T-helper 1 cell treated with Interleukin-12 subunit alpha and Interleukin-12 subunit beta and Interleukin-4 antibody, amounts not matched to agents 30 ng/mL and 1 ng/mL, for 36 hours (primary cell): ENCODE results near the gene WBP4. TPM values are rescaled to one million over a fixed set of nuclear protein-coding genes. Genes with fewer than 3 reads are reported as not detected.
"Not testable (repeated sequence)": the region's sequence is repeated elsewhere in the genome, so short reads cannot be mapped to it uniquely, and the experiment has no call there.

Experiments
- intact Hi-C: fragments of 100-400 bp; cut with micrococcal nuclease; formaldehyde crosslinking; loops from one replicate; pipeline ENCODE4 v1.15.1; 2024
- total RNA-seq: library from RNA; stranded (reverse); gene quantifications from 2 replicates; pipeline ENCODE4 v1.2.3, GENCODE V29; 2022

The WBP4 gene
- total RNA-seq, 1 donor from 2014 or later: 10.2 TPM

DNA sequence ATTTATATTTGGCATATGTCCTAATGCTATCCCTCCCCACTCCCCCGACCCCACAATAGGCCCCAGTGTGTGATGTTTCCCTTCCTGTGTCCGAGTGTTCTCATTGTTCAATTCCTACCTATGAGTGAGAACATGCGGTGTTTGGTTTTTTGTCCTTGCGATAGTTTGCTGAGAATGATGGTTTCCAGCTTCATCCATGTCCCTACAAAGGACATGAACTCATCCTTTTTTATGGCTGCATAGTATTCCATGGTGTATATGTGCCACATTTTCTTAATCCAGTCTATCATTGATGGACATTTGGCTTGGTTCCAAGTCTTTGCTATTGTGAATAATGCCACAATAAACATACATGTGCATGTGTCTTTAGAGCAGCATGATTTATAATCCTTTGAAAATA lies 18.9 kb upstream of the WBP4 start:
- intact Hi-C loops: not testable (repeated sequence)

DNA sequence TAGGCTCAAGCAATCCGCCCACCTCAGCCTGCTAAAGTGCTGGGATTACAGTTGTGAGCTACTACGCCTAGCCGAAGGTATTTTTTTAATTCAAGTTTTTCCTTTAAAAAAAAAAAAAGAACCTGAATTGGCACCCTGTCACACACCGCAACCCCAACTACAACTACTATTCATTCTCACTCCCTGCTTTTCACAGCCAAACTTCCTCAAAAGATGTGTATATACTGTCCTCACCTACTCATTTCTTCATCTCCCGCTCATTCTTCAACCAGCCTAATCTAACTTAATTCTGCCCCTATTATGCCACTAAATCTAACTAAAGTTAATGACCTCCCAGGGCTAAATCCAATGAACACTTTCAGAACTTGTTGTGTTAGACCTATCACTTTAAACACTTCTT lies 12.7 kb upstream of the WBP4 start:
- intact Hi-C loops: no loop called here

DNA sequence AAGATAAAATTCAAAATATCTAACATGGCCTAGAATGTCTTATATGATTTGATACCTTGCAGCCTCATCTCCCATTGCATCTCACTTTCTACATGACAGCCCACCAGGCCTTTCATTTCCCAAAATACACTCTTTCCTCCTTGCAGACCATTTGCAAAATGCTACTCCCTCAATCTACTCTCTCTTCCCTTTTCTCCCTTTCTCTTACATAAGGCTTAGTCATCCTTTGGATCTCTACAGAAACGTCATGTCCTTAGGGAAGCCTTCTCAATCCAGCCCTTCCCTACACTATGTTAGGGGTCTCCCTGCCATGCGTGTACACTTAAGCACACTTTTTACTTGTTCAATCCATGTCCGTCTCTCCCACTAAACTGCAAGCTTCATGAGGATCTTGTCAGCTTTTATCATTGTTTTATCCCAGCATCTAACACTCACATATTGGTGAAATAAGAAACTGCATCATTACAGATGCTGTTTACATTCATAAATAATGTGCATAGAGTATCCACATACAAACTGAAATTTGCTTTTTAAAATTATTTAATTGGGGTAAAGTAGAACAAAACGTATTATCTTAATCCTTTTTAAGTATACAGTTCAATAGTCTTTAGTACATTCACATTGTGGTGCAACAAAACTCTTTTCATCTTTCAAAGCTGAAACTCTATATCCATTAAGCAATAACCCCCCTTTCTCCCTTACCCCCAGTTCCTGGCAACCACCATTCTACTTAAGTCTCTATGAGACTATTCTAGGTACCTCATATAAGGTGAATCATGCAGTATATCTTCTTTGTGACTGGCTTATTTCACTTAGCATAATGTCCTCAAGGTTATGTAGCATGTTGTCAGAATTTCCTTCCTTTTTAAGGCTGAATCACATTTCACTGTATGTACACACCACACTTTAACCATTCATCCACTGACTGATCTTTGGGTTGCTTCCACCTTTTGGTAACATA lies 11.5 kb upstream of the WBP4 start:
- intact Hi-C loops: no loop called here

DNA sequence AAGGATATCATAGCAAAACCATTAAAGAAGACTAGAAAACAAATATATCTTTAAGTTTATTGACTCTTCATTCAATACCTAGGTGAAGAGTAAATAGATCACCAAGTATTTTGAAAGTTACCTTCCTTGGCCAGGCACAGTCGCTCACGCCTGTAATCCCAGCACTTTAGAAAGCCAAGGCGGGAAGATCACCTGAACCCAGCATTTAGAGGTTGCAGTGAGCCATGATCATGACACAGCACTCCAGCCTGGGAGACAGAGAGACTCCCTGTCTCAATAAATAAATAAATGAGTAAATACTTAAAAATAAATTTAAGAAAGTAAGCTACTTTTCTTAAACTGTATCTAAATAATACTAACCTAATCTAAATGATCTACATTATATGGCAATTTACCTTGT lies 8.9 kb upstream of the WBP4 start:
- intact Hi-C loops: no loop called here

- intact Hi-C loops: no loop called here
Observed at GRCh38 chr13:41053384-41053826, 7.9 kb upstream of the WBP4 start.

DNA sequence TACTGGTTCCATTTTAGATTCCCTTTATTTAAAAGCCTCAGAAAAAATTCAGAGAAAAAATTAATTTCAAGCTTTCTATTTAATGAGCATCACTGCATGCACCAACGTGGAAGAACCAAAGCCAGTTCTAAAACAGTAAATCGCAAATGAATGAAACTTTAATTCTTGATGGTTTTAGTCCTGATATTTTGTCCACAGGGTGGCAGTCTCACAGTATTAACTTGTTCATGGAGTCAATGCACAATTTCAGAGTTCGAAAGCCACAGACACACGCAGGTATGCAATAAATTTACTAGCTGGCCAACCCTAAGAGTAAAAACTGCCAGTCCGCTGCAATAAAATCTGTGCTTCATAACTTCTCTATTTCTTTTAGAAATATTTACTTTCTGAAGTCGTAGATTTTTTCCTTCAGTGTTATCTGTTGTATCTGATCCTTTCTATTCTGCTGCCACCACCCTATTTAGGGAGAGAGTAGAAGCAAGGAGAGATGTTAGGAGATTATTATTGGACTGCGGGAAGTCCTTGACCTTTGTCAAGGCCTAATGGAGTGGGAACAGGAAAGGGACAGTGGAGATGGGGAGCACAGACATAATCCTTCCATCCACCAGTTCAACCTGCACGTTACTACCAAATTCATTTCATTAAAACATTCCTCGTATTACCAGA lies 7.0 kb upstream of the WBP4 start:
- intact Hi-C loops: loop anchor here (1.0 kb wide), 4 partner anchors 35 to 1056 kb away; partner anchors contain the start of gene ELF1

- intact Hi-C loops: loop anchor here (1.0 to 5.0 kb wide), 5 partner anchors 36 to 1055 kb away; partner anchors contain the start of gene ELF1
Observed at GRCh38 chr13:41054919-41055619, 6.2 kb upstream of the WBP4 start.

DNA sequence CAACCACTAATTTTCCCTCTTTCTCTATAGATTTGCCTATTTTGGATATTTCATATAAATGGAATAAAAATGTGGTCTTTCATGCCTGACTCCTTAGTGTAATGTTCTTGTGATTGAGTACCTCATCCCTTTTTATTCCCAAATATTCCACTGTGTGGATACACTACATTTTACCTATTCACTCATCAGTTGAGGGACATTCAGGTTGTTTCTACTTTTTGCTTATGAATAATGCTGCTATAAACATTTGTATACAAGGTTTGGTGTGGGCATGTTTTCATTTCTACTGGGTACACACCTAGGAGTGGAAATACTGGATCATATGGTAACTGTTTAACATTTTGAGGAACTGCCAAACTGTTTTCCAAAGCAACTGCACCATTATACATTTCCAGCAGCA lies 5.1 kb upstream of the WBP4 start:
- intact Hi-C loops: loop anchor here (5.0 kb wide), 1 partner anchor 669 kb away; no protein-coding TSS in a partner anchor

GRCh38 chr13:41056826-41057711 lies 4.2 kb upstream of the WBP4 start:
- intact Hi-C loops: loop anchor here (5.0 kb wide), 1 partner anchor 670 kb away; no protein-coding TSS in a partner anchor

DNA sequence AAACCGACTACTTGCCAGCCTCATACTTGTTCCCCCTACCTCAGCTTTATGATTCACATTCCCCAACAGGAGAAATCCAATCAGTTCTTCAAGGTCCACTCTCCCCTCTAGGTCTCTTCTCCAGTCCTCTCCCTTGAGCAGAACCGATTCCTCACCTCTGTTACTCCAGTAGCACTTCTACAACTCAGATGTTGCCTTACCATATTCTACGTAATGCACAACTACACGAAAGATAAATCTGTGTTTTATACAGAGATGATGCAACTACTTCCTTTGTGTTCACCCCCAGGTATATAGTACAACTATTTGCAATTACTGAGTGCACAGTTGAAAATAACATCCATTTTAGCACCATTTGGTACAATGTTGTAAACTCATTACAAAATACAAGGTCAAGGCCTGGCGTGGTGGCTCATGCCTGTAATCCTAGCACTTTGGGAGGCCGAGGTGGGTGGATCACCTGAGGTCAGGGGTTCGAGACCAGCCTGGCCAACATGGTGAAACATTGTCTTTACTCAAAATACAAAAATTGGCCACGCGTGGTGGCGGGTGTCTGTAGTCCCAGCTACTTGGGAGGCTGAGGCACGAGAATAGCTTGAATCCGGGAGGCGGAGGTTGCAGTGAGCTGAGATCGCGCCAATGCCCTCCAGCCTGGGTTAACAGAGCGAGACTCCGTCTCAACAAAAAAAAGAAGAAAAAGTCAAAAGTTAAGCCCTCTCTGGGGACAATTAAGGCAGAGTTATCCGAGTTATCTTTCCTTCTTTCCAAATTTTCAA lies 2.8 kb upstream of the WBP4 start:
- intact Hi-C loops: loop anchor here (5.0 kb wide), 1 partner anchor 671 kb away; no protein-coding TSS in a partner anchor

- intact Hi-C loops: loop anchor here (1.0 to 10.0 kb wide), 9 partner anchors 54 to 1213 kb away; partner anchors contain the start of genes AKAP11 and VWA8
Observed at GRCh38 chr13:41059456-41060081, 1.7 kb upstream of the WBP4 start.

- intact Hi-C loops: loop anchor here (1.0 to 10.0 kb wide), 8 partner anchors 55 to 1212 kb away; partner anchors contain the start of genes AKAP11 and VWA8
Observed at GRCh38 chr13:41060082-41060723, 1.1 kb upstream of the WBP4 start.

- intact Hi-C loops: loop anchor here (1.0 to 10.0 kb wide), 16 partner anchors 41 to 1212 kb away; partner anchors contain the start of genes AKAP11, ELF1, KBTBD6 and KBTBD7
Observed at GRCh38 chr13:41060724-41061074, 610 bp upstream of the WBP4 start.

DNA sequence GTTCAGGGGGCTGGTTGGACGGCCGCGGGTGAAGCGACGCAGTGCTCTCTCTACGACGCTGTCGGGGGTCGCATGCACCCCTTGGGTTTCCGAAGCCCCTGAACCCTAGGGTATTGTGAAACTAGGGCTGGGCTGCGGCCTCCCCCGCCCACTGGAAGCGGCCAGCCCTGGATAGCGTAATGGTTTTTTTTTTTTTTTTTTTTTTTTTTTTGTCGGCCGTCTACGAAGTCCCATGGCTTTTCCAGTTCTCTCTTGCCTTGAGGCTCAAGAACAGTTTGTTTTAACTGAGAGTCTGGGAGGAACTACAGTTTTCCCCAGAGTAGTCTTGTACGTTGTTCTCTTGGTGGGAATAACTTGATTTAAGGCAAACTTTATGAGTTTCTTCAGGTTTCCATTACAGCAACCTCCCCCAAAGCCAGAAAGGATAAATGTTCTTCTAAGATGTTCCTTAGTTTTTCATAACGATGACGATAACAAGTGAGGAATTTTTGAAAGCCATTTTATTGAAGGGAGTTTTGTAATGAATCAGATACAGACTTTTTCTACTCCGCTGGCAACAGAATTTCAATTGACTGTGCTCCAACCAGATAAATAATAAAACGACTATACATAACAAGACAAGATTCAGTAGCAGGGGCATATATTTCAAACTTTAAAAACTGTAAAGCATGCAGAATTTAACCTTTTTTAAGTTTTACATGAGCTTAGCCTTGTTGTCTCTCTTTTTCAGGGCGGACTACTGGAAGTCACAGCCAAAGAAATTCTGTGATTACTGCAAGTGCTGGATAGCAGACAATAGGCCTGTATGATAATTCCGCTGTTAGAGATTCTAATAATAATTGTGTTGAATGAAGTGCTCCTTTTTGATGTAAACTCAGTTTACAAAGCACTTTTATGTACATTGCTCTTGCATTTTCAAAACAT lies 867 bp downstream of the WBP4 start:
- intact Hi-C loops: loop anchor here (1.0 to 10.0 kb wide), 15 partner anchors 43 to 1210 kb away; partner anchors contain the start of genes AKAP11, ELF1, KBTBD6 and KBTBD7

DNA sequence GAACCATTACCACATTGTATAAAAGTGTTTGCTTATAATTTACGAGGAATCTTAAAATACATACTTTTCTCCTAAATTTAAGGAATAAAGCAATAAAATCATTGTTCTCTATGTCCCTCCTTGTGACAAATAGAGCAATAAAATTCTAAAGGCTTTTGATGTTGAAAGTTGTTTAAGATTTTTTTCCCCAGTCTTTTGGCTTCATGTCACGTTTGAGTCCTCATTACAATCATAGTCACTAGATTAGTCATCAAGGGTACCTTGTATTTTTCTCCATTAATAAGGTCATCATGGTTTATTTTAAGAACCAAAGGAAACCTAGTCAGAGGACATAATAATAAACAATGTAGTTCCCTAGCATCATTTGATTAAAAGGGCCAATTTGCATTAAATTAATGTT lies 3.2 kb downstream of the WBP4 start:
- intact Hi-C loops: loop anchor here (5.0 to 10.0 kb wide), 3 partner anchors 402 to 1208 kb away; partner anchors contain the start of gene AKAP11

- intact Hi-C loops: loop anchor here (10.0 kb wide), 1 partner anchor 590 kb away; no protein-coding TSS in a partner anchor
Observed at GRCh38 chr13:41065078-41065477, 3.8 kb downstream of the WBP4 start.

- intact Hi-C loops: loop anchor here (10.0 kb wide), 1 partner anchor 1140 kb away; no protein-coding TSS in a partner anchor
Observed at GRCh38 chr13:41074523-41074922, 13.2 kb downstream of the WBP4 start.
